ENCODE data around the gene DDX60.

DDX60 gene

GRCh38 chr4:168199260-168199957 is 119.1 kb downstream of the DDX60 start:
- DNase-seq, result no peak

DNA sequence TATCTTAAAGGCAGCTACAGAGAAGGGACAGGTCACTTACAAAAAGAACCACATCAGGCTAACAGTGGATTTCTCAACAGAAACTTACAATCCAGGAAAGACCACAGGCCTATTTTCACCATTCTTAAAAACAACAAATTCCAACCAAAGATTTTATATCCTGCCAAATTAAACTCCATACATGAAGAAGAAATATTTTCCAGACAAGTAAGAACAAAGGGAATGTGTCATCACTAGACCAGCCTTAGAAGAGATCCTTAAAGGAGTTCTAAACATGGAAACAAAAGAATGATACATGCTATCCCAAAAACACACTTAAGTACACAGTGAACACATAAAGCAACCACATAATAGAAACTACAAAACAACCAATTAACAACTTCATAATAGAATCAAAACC is 120.6 kb downstream of the DDX60 start:
- DNase-seq, result no peak

DNA sequence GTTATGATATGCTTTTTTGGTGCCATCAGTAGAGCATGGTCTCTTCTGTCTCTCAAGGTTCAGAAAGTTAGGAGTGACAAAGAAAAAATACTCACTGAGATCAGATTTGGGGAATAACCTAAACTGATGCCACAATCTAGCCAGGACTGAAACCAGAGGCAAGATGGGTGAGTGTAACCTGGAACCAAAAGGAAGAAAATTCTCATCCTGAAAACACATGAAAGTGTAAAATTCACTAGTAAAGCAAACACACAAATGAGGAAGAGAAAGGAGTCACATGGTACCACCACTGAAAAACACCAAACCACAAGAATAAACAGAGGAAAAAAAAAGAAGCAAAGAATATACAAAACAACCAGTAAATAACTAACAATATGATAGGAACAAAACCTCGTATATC is 129.8 kb downstream of the DDX60 start:
- no peak for DNase-seq

DNA sequence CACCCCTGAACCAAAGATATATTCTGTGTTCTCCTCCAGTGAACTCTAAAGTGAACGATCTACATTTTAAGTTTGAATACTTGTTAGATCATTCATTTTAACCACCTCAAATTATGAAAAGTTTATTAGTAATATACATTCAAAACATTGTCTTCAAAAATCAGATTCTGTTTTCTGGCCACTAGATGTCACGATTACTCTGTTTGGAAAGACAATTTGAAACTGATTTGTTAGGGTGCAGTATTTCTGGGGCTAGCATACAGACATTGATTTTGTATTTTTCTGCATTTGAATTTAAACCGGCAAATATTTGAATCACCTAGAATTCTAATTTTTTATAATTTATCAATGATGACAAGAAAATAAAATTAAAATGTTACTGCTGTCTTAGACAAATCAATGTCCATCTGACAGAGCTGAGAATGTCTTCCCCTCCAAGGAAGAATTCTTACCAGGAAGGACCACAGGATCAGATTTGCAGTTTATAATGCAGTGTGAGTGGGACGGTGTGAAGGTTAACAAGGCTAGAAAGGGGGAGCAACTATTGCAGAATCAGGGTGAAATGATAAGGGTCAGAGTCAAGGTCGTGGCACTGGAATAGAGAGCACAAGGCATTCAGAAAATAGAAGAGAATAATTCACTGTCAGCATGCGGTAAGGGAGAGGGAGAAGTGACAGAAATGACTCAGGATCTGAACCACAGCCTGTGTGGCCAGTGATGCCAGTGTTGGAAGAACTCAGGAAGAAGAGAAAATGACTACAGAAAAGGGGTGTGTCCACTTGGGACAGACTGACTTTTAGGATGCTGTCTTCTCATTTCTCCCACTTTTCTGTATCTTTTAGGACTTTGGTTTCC is 134.6 kb downstream of the DDX60 start:
- DNase-seq, result no peak

DNA sequence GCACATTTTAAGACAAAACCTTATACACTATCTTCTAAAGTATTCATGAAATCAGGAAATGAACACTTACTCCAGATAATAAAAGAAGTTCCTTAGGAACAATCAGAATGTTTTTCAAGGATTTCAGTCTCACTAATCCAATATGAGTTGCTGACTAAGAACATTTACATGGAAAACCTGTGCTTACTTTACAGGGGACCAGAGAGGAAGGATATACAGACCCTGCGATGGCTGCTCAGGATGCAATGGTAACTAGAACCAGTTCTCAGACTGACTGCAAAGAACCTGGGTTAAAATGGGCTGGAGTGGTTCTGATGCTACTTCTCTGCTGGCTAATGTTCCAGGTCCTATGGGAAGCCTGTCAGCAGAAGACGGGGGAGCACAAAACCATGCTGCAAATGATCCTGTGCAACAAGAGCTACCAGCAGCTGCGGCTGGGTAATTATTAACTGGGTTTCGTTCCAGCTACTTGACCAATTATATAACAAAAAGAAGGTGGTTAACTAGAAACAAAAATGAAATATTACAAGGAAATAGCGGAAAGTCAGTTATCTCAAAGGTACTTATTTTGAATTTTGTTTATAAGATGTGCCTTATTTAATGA is 140.9 kb downstream of the DDX60 start:
- no peak for DNase-seq

DNA sequence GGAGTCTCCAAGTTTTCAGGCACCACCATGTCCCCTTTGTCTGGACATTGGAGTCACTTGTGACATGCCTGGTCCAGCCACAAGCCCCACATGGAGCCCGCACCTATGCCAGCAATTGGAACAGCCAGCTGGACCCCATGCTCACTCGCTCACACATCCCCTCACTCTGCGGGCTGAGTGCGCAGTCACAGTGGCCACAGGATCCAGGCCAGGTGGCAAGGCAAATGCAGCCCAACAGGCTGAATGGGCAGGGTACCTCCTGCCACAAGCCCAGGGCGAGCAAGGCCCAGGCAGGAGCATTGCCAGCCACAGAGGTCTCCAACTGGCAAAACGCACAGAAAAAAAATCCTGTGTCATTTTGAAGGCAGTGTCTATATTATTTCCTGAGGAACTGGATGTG is 144.2 kb downstream of the DDX60 start:
- no peak for DNase-seq

GRCh38 chr4:168167714-168168284 is 150.8 kb downstream of the DDX60 start:
- no peak for DNase-seq
